Measurements from ENCODE around the gene ZNF184.

Gene ZNF184

GRCh38 chr6:27479319-27480182, 6.6 kb upstream of the ZNF184 start:
- DNase-seq (ENCODE audit: low read depth in 2 of 2): peak; percentile 67 to 74

GRCh38 chr6:27478706-27479318, 5.9 kb upstream of the ZNF184 start:
- DNase-seq (ENCODE audit: low read depth in 2 of 2): peak; percentile 73 to 90

- DNase-seq (ENCODE audit: low read depth in 2 of 2): no peak
These were observed 5.3 kb upstream of the ZNF184 start for GRCh38 chr6:27478141-27478705.

GRCh38 chr6:27477318-27478013, 4.6 kb upstream of the ZNF184 start:
- DNase-seq (ENCODE audit: low read depth in 2 of 2): no peak

- no peak for DNase-seq (ENCODE audit: low read depth in 2 of 2)
These were observed 3.2 kb upstream of the ZNF184 start for GRCh38 chr6:27476090-27476489.

- no peak for DNase-seq (ENCODE audit: low read depth in 2 of 2)
These were observed 1.8 kb upstream of the ZNF184 start for GRCh38 chr6:27474672-27475071.

GRCh38 chr6:27474172-27474465, 1.2 kb upstream of the ZNF184 start:
- no peak for DNase-seq (ENCODE audit: low read depth in 2 of 2)

- peak; percentile 52 to 54 for DNase-seq (ENCODE audit: low read depth in 2 of 2)
These were observed 706 bp downstream of the ZNF184 start for GRCh38 chr6:27472182-27472616.

- DNase-seq (ENCODE audit: low read depth in 2 of 2): no peak
These were observed 1.4 kb downstream of the ZNF184 start for GRCh38 chr6:27471365-27472115.

- DNase-seq (ENCODE audit: low read depth in 2 of 2): no peak
These were observed 2.9 kb downstream of the ZNF184 start for GRCh38 chr6:27470023-27470422.

- no peak for DNase-seq (ENCODE audit: low read depth in 2 of 2)
These were observed 4.6 kb downstream of the ZNF184 start for GRCh38 chr6:27468334-27468733.

- no peak for DNase-seq (ENCODE audit: low read depth in 2 of 2)
These were observed 20.4 kb downstream of the ZNF184 start for GRCh38 chr6:27452496-27452897.

GRCh38 chr6:27451660-27452390, 21.1 kb downstream of the ZNF184 start:
- no peak for DNase-seq (ENCODE audit: low read depth in 2 of 2)

- DNase-seq (ENCODE audit: low read depth in 2 of 2): no peak
These were observed 24.4 kb downstream of the ZNF184 start for GRCh38 chr6:27448456-27448855.

GRCh38 chr6:27442932-27443331, 30.0 kb downstream of the ZNF184 start:
- no peak for DNase-seq (ENCODE audit: low read depth in 2 of 2)

GRCh38 chr6:27441001-27441400, 31.9 kb downstream of the ZNF184 start:
- no peak for DNase-seq (ENCODE audit: low read depth in 2 of 2)

- no peak for DNase-seq (ENCODE audit: low read depth in 2 of 2)
These were observed 33.5 kb downstream of the ZNF184 start for GRCh38 chr6:27439371-27439770.

GRCh38 chr6:27433714-27434113, 39.2 kb downstream of the ZNF184 start:
- no peak for DNase-seq (ENCODE audit: low read depth in 2 of 2)

GRCh38 chr6:27428966-27429365, 43.9 kb downstream of the ZNF184 start:
- DNase-seq (ENCODE audit: low read depth in 2 of 2): no peak

GRCh38 chr6:27428502-27428901, 44.4 kb downstream of the ZNF184 start:
- DNase-seq (ENCODE audit: low read depth in 2 of 2): no peak

GRCh38 chr6:27426045-27426620, 46.8 kb downstream of the ZNF184 start:
- DNase-seq (ENCODE audit: low read depth in 2 of 2): no peak
